WERI-Rb-1 (cell line): ENCODE measurements around the gene MPZ.
A peak's percentile ranks its signal among the peaks of the same experiment; 100 is the strongest.

Experiments used
- DNase-seq: peaks from one replicate; pipeline ENCODE4 v3.0.0-alpha.2; 2020
- H3K27ac ChIP-seq: fragments of 250-450 bp; sonication (Bioruptor Pico); 2 replicates; pipeline ENCODE4 v1.5.1; 2020; ENCODE audit warnings: mild to moderate bottlenecking, moderate library complexity
- H3K27me3 ChIP-seq: fragments of 250-450 bp; sonication (Bioruptor Pico); 2 replicates; pipeline ENCODE4 v1.5.1; 2021; ENCODE audit warnings: mild to moderate bottlenecking, low read depth, moderate library complexity; ENCODE audit not compliant: insufficient read depth, severe bottlenecking
- H3K36me3 ChIP-seq: fragments of 250-450 bp; sonication (Bioruptor Pico); 2 replicates; pipeline ENCODE4 v1.5.1; 2020; ENCODE audit warnings: mild to moderate bottlenecking, moderate library complexity
- H3K4me3 ChIP-seq: 2 replicates; pipeline ENCODE4 v1.5.1; 2011; ENCODE audit warnings: low read depth, mild to moderate bottlenecking, control low read depth, low read length
- H3K9me3 ChIP-seq: fragments of 250-450 bp; sonication (Bioruptor Pico); 2 replicates; pipeline ENCODE4 v1.5.1; 2021; ENCODE audit warnings: mild to moderate bottlenecking, moderate library complexity; ENCODE audit not compliant: severe bottlenecking
- CTCF ChIP-seq: IDR thresholded peaks from 2 replicates; pipeline ENCODE4 v1.5.1; 2011; ENCODE audit warnings: low read depth, mild to moderate bottlenecking, control low read depth, inconsistent platforms, low read length

MPZ gene

GRCh38 chr1:161314201-161314981 lies 4.6 kb upstream of the MPZ start, which contains the start of gene SDHC:
Gene SDHC (plus strand): TSS chr1:161314381. CDS start chr1:161314406, 25 bp downstream.
- DNase-seq = peak; percentile 96
- H3K4me3 ChIP-seq = peak within 1 kb of the TSS; percentile 90
- H3K36me3 ChIP-seq = peaks cover 7% of the 10 kb centered on the region
- H3K27me3 ChIP-seq = no peaks in the 10 kb centered on the region
- H3K27ac ChIP-seq = peak within 1 kb of the TSS; percentile 93
- TF ChIP-seq CTCF = peak; percentile 90
- no peaks in the 10 kb centered on the region for H3K9me3 ChIP-seq

- DNase-seq = no peak
- peak overlapping the region; percentile 90 for H3K4me3 ChIP-seq
- H3K36me3 ChIP-seq = peaks cover 4% of the 10 kb centered on the region
- H3K9me3 ChIP-seq = no peaks in the 10 kb centered on the region
- TF ChIP-seq CTCF = no peak
- H3K27me3 ChIP-seq = no peaks in the 10 kb centered on the region
- H3K27ac ChIP-seq = peak overlapping the region; percentile 93
These were observed 3.9 kb upstream of the MPZ start for GRCh38 chr1:161313554-161314200.

- no peak for TF ChIP-seq CTCF
- Histone ChIP-seq H3K36me3 (peaks cover 3% of the 10 kb centered on the region; the same call in 1 of the 2 replicates), H3K27me3 (no peaks in the 10 kb centered on the region), H3K4me3 (no peak overlapping the region), H3K9me3 (no peaks in the 10 kb centered on the region), H3K27ac (no peak overlapping the region)
- no peak for DNase-seq
These were observed 1.9 kb upstream of the MPZ start for GRCh38 chr1:161311595-161312181.

GRCh38 chr1:161307892-161308638 lies 1.7 kb downstream of the MPZ start:
- no peak for TF ChIP-seq CTCF
- Histone ChIP-seq H3K27me3 (no peaks in the 10 kb centered on the region), H3K9me3 (no peaks in the 10 kb centered on the region), H3K4me3 (no peak overlapping the region), H3K27ac (no peak overlapping the region), H3K36me3 (no peaks in the 10 kb centered on the region)
- no peak for DNase-seq

GRCh38 chr1:161307230-161307768 lies 2.5 kb downstream of the MPZ start:
- no peak for DNase-seq
- no peak overlapping the region for H3K4me3 ChIP-seq
- H3K27ac ChIP-seq = no peak overlapping the region
- no peaks in the 10 kb centered on the region for H3K36me3 ChIP-seq
- TF ChIP-seq CTCF = no peak
- no peaks in the 10 kb centered on the region for H3K9me3 ChIP-seq
- H3K27me3 ChIP-seq = no peaks in the 10 kb centered on the region
